ENCODE data around the gene XPO1.

XPO1 gene

GRCh38 chr2:61435291-61435690 is 102.9 kb downstream of the XPO1 start:
- no peak overlapping the region for H3K18ac ChIP-seq (ENCODE audit: low read length)
- no peak overlapping the region for H3K27ac ChIP-seq (replicated peaks; ENCODE audit: low read length)
- peaks cover 0 to 3% of the 10 kb centered on the region in 2 donors for H3K9me3 ChIP-seq (replicated peaks in 1 of 2; ENCODE audit: control insufficient read depth in 2 of 2, insufficient read depth in 1 of 2, low read depth in 1 of 2, low read length in 2 of 2)
- H2BK5ac ChIP-seq (ENCODE audit: low read length): no peak overlapping the region
- no peak overlapping the region for H3K9ac ChIP-seq (ENCODE audit: low read depth, low read length, poor library complexity)
- WGBS, 2 donors (ENCODE audit: extremely low coverage in 2 of 2, insufficient read length in 2 of 2, insufficient replicate concordance in 1 of 2): no CpG with 5 or more reads among the region's 1 CpG
- no peak overlapping the region for H2BK12ac ChIP-seq (ENCODE audit: low read length)
- H4K91ac ChIP-seq (ENCODE audit: low read depth, low read length, poor library complexity): no peak overlapping the region
- H2BK15ac ChIP-seq (ENCODE audit: low read length): no peak overlapping the region
- no peak overlapping the region for H4K8ac ChIP-seq (ENCODE audit: low read depth, low read length)
- no peaks in the 10 kb centered on the region for H3K27me3 ChIP-seq (ENCODE audit: control insufficient read depth in 3 of 3, insufficient read depth in 3 of 3, low read depth in 1 of 3, low read length in 3 of 3)
- H2AFZ ChIP-seq (ENCODE audit: low read length): no peak overlapping the region
- no peak overlapping the region for H3K4ac ChIP-seq (ENCODE audit: low read length)
- no peak overlapping the region for H3K14ac ChIP-seq (ENCODE audit: low read length)
- no peak overlapping the region for H2BK120ac ChIP-seq (ENCODE audit: low read depth, low read length)
- H3K79me1 ChIP-seq (ENCODE audit: low read depth, low read length): peaks cover 15% of the 10 kb centered on the region
- H2AK5ac ChIP-seq (ENCODE audit: low read depth, low read length): no peak overlapping the region
- DNase-seq (ENCODE audit: low spot score): no peak
- peaks cover 0 to 10% of the 10 kb centered on the region in 2 donors for H3K4me1 ChIP-seq (ENCODE audit: control insufficient read depth in 2 of 2, insufficient read depth in 1 of 2, low read depth in 1 of 2, low read length in 2 of 2)
- peaks cover 0 to 3% of the 10 kb centered on the region in 2 donors for H3K36me3 ChIP-seq (replicated peaks in 1 of 2; ENCODE audit: control insufficient read depth in 2 of 2, insufficient read depth in 2 of 2, low read length in 2 of 2)
- no peak overlapping the region for H3K4me3 ChIP-seq (ENCODE audit: low read length in 2 of 2)
- no peak overlapping the region for H3K23ac ChIP-seq (ENCODE audit: low read depth, low read length, poor library complexity)
- H3K4me2 ChIP-seq (ENCODE audit: insufficient read depth, low read length, poor library complexity, severe bottlenecking): no peak overlapping the region

GRCh38 chr2:61434314-61434713 is 103.8 kb downstream of the XPO1 start:
- Histone ChIP-seq H3K4me3 (ENCODE audit: low read length in 2 of 2) (no peak overlapping the region), H2AFZ (ENCODE audit: low read length) (no peak overlapping the region), H3K14ac (ENCODE audit: low read length) (no peak overlapping the region), H3K4me1 (ENCODE audit: control insufficient read depth in 2 of 2, insufficient read depth in 1 of 2, low read depth in 1 of 2, low read length in 2 of 2) (peaks cover 0 to 4% of the 10 kb centered on the region in 2 donors), H3K23ac (ENCODE audit: low read depth, low read length, poor library complexity) (no peak overlapping the region), H3K79me1 (ENCODE audit: low read depth, low read length) (peaks cover 11% of the 10 kb centered on the region), H3K36me3 (replicated peaks in 1 of 2; ENCODE audit: control insufficient read depth in 2 of 2, insufficient read depth in 2 of 2, low read length in 2 of 2) (peaks cover 0 to 3% of the 10 kb centered on the region in 2 donors), H3K4ac (ENCODE audit: low read length) (no peak overlapping the region), H3K9ac (ENCODE audit: low read depth, low read length, poor library complexity) (no peak overlapping the region), H3K18ac (ENCODE audit: low read length) (no peak overlapping the region), H3K9me3 (replicated peaks in 1 of 2; ENCODE audit: control insufficient read depth in 2 of 2, insufficient read depth in 1 of 2, low read depth in 1 of 2, low read length in 2 of 2) (peaks cover 0 to 3% of the 10 kb centered on the region in 2 donors), H2BK5ac (ENCODE audit: low read length) (no peak overlapping the region), H3K27ac (replicated peaks; ENCODE audit: low read length) (no peak overlapping the region), H4K91ac (ENCODE audit: low read depth, low read length, poor library complexity) (no peak overlapping the region), H2BK120ac (ENCODE audit: low read depth, low read length) (no peak overlapping the region), H2BK15ac (ENCODE audit: low read length) (no peak overlapping the region), H4K8ac (ENCODE audit: low read depth, low read length) (no peak overlapping the region), H2AK5ac (ENCODE audit: low read depth, low read length) (no peak overlapping the region), H3K4me2 (ENCODE audit: insufficient read depth, low read length, poor library complexity, severe bottlenecking) (no peak overlapping the region), H3K27me3 (ENCODE audit: control insufficient read depth in 3 of 3, insufficient read depth in 3 of 3, low read depth in 1 of 3, low read length in 3 of 3) (no peaks in the 10 kb centered on the region), H2BK12ac (ENCODE audit: low read length) (no peak overlapping the region)
- DNase-seq (ENCODE audit: low spot score): no peak

GRCh38 chr2:61433606-61434005 is 104.5 kb downstream of the XPO1 start:
- Histone ChIP-seq H3K4me1 (ENCODE audit: control insufficient read depth in 2 of 2, insufficient read depth in 1 of 2, low read depth in 1 of 2, low read length in 2 of 2) (peaks cover 0 to 4% of the 10 kb centered on the region in 2 donors), H3K18ac (ENCODE audit: low read length) (no peak overlapping the region), H3K14ac (ENCODE audit: low read length) (no peak overlapping the region), H3K9ac (ENCODE audit: low read depth, low read length, poor library complexity) (peak overlapping the region; percentile 63), H3K23ac (ENCODE audit: low read depth, low read length, poor library complexity) (no peak overlapping the region), H4K91ac (ENCODE audit: low read depth, low read length, poor library complexity) (no peak overlapping the region), H2BK12ac (ENCODE audit: low read length) (no peak overlapping the region), H3K4me3 (ENCODE audit: low read length in 2 of 2) (no peak overlapping the region), H3K4ac (ENCODE audit: low read length) (no peak overlapping the region), H3K9me3 (replicated peaks in 1 of 2; ENCODE audit: control insufficient read depth in 2 of 2, insufficient read depth in 1 of 2, low read depth in 1 of 2, low read length in 2 of 2) (peaks cover 0 to 3% of the 10 kb centered on the region in 2 donors), H3K4me2 (ENCODE audit: insufficient read depth, low read length, poor library complexity, severe bottlenecking) (no peak overlapping the region), H2AFZ (ENCODE audit: low read length) (no peak overlapping the region), H2BK15ac (ENCODE audit: low read length) (no peak overlapping the region), H3K36me3 (replicated peaks in 1 of 2; ENCODE audit: control insufficient read depth in 2 of 2, insufficient read depth in 2 of 2, low read length in 2 of 2) (no peaks in the 10 kb centered on the region), H3K27ac (replicated peaks; ENCODE audit: low read length) (no peak overlapping the region), H2AK5ac (ENCODE audit: low read depth, low read length) (no peak overlapping the region), H3K27me3 (ENCODE audit: control insufficient read depth in 3 of 3, insufficient read depth in 3 of 3, low read depth in 1 of 3, low read length in 3 of 3) (no peaks in the 10 kb centered on the region), H2BK5ac (ENCODE audit: low read length) (no peak overlapping the region), H3K79me1 (ENCODE audit: low read depth, low read length) (peaks cover 10% of the 10 kb centered on the region), H4K8ac (ENCODE audit: low read depth, low read length) (no peak overlapping the region), H2BK120ac (ENCODE audit: low read depth, low read length) (no peak overlapping the region)
- no peak for DNase-seq (ENCODE audit: low spot score)
- WGBS, 2 donors (ENCODE audit: extremely low coverage in 2 of 2, insufficient read length in 2 of 2, insufficient replicate concordance in 1 of 2): no CpG with 5 or more reads among the region's 1 CpG

GRCh38 chr2:61432990-61433389 is 105.2 kb downstream of the XPO1 start:
- Histone ChIP-seq H2AFZ (ENCODE audit: low read length) (no peak overlapping the region), H3K4me2 (ENCODE audit: insufficient read depth, low read length, poor library complexity, severe bottlenecking) (no peak overlapping the region), H3K23ac (ENCODE audit: low read depth, low read length, poor library complexity) (no peak overlapping the region), H3K4me1 (ENCODE audit: control insufficient read depth in 2 of 2, insufficient read depth in 1 of 2, low read depth in 1 of 2, low read length in 2 of 2) (peaks cover 0 to 4% of the 10 kb centered on the region in 2 donors), H3K27ac (replicated peaks; ENCODE audit: low read length) (no peak overlapping the region), H3K9ac (ENCODE audit: low read depth, low read length, poor library complexity) (no peak overlapping the region), H4K8ac (ENCODE audit: low read depth, low read length) (no peak overlapping the region), H3K27me3 (ENCODE audit: control insufficient read depth in 3 of 3, insufficient read depth in 3 of 3, low read depth in 1 of 3, low read length in 3 of 3) (no peaks in the 10 kb centered on the region), H3K36me3 (replicated peaks in 1 of 2; ENCODE audit: control insufficient read depth in 2 of 2, insufficient read depth in 2 of 2, low read length in 2 of 2) (no peaks in the 10 kb centered on the region), H3K14ac (ENCODE audit: low read length) (no peak overlapping the region), H3K79me1 (ENCODE audit: low read depth, low read length) (peaks cover 10% of the 10 kb centered on the region), H3K4ac (ENCODE audit: low read length) (no peak overlapping the region), H2BK5ac (ENCODE audit: low read length) (no peak overlapping the region), H3K9me3 (replicated peaks in 1 of 2; ENCODE audit: control insufficient read depth in 2 of 2, insufficient read depth in 1 of 2, low read depth in 1 of 2, low read length in 2 of 2) (peaks cover 0 to 3% of the 10 kb centered on the region in 2 donors), H2BK120ac (ENCODE audit: low read depth, low read length) (no peak overlapping the region), H2BK12ac (ENCODE audit: low read length) (no peak overlapping the region), H4K91ac (ENCODE audit: low read depth, low read length, poor library complexity) (no peak overlapping the region), H2BK15ac (ENCODE audit: low read length) (no peak overlapping the region), H3K4me3 (ENCODE audit: low read length in 2 of 2) (no peak overlapping the region), H2AK5ac (ENCODE audit: low read depth, low read length) (no peak overlapping the region), H3K18ac (ENCODE audit: low read length) (no peak overlapping the region)
- no CpG with 5 or more reads among the region's 3 CpGs for WGBS, 2 donors (ENCODE audit: extremely low coverage in 2 of 2, insufficient read length in 2 of 2, insufficient replicate concordance in 1 of 2)
- no peak for DNase-seq (ENCODE audit: low spot score)
